GM18505 (cell line): Measurements from ENCODE around the gene KLF1.
A peak's percentile ranks its signal among the peaks of the same experiment; 100 is the strongest.
"Not testable (repeated sequence)": the region's sequence is repeated elsewhere in the genome, so short reads cannot be mapped to it uniquely, and the experiment has no call there.

Experiments used
- ATAC-seq: cut with Tn5 transposase; IDR thresholded peaks from one replicate; pipeline ENCODE4 v1.9.1; 2021; ENCODE audit not compliant: unreplicated experiment
- POLR2A ChIP-seq: IDR thresholded peaks from 4 replicates; pipeline ENCODE4 v1.6.1; 2011; ENCODE audit warnings: borderline replicate concordance; ENCODE audit not compliant: insufficient read depth, insufficient read length; ENCODE audit errors: extremely low read depth

KLF1 gene

GRCh38 chr19:12913851-12914690, 27.1 kb upstream of the KLF1 start:
- peak; percentile 29 for TF ChIP-seq POLR2A
- ATAC-seq, result no peak

DNA sequence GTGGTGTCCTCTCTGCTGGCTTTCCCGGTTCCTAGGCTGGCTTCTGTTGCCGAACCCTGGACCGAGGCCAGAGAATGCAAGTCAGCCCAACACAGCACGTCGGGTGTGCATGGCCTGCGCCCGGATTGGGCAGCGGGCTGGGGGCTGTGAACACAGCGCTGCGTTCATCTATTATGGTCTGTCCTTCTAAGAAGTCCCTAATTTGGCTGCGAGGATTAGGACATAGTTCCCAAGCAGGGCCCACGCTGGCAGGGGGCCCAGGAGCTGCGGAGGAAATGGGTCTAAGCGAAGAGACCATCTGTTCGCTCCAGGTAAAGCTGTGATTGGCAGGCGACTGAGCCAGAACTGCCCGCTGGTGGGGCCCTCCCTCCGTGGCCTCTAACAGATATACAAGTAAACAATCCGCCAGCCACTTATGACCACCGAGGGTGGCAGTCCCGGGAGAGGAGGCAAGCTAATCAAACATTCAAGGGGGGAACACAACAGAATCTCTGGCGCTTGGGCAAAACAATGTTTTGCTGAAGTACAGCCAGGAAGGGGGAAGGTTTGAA, 26.1 kb upstream of the KLF1 start:
- ATAC-seq, result no peak
- no peak for TF ChIP-seq POLR2A

- no peak for ATAC-seq
- no peak for TF ChIP-seq POLR2A
Observed at GRCh38 chr19:12912571-12912970, 25.6 kb upstream of the KLF1 start.

- TF ChIP-seq POLR2A, result no peak
- ATAC-seq, result no peak
Observed at GRCh38 chr19:12907166-12907565, 20.2 kb upstream of the KLF1 start.

DNA sequence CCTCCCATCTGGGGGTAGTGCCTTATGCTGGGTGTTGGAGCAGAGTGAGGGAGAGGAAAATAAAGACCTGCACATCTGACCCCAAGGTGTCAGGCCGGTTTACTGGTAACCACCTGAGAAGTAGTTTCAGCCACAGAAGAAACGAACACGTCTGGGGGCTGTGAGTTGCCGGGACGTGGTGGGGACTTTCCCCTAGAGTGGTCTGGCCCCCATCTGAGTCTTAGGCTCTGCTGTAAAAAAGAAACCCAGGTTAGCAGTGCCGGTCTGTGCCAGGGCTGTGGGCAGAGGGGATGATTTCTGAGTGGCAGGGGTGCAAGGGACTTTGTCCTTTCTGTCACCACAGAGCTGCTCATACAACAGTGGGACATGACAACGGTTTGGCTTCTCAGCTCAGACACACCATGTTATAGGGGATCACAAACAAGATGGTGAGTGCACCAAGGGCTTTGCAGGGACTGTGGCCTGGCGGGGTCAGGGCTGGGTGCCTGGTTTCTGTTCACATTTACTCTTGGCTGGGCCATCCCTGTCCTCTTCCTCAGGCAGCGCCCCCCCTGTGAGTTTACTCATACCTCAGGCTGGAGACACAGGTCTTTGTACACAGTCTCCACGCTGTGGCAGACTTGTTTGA, 13.0 kb upstream of the KLF1 start:
- peak; percentile 50 for ATAC-seq
- TF ChIP-seq POLR2A, result no peak

GRCh38 chr19:12896460-12896859, 9.5 kb upstream of the KLF1 start:
- no peak for TF ChIP-seq POLR2A
- ATAC-seq, result no peak

DNA sequence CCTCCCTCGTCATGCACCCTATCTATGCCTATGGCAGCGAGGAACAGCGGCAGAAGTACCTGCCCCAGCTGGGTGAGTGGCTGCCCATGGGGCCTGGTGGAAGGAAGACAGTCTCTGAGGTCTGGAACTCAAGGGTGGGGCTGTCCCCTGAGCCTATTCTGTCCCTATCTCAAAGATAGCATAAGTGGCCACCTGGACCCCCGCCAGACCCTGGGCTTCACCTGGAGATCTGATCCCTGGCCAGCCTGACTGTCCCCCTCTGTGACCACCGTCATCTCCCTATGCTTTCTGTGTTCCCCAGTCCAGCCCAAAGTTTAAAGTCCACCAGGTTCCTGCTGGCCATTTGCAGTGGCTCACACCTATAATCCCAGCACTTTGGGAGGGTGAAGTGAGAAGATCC, 6.6 kb upstream of the KLF1 start:
- no peak for ATAC-seq
- TF ChIP-seq POLR2A, result no peak

GRCh38 chr19:12891553-12892021, 4.6 kb upstream of the KLF1 start:
- ATAC-seq, result no peak

GRCh38 chr19:12890787-12891552, 4.0 kb upstream of the KLF1 start, which contains the start of gene GCDH:
Gene GCDH, plus strand, starts transcription at chr19:12891160. Its CDS starts 145 bp downstream, at chr19:12891305.
- peak; percentile 82 for TF ChIP-seq POLR2A
- ATAC-seq, result peak; percentile 79

More at GRCh38 chr19:12891553-12892021, 4.6 kb upstream of the KLF1 start:
- TF ChIP-seq POLR2A, result no peak

DNA sequence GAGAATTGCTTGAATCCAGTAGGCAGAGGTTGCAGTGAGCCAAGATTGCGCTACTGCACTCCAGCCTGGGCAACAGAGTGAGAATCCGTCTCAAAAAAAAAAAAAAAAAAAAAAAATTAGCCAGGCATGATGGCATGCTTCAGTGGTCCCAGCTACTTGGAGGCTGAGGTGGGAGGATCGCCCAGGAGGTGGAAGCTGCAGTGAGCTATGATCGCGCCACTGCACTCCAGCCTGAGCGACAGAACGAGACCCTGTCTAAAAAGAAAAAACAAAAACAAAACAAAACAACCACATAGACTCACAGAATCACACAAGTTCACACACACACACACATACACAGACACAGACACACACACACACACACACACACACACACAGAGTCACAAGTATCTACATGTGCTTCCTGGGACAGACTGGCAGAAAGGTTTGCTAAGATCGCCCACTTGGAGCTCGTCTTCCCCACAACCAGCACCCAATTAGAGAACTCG, 3.3 kb upstream of the KLF1 start:
- not testable (repeated sequence) for ATAC-seq

DNA sequence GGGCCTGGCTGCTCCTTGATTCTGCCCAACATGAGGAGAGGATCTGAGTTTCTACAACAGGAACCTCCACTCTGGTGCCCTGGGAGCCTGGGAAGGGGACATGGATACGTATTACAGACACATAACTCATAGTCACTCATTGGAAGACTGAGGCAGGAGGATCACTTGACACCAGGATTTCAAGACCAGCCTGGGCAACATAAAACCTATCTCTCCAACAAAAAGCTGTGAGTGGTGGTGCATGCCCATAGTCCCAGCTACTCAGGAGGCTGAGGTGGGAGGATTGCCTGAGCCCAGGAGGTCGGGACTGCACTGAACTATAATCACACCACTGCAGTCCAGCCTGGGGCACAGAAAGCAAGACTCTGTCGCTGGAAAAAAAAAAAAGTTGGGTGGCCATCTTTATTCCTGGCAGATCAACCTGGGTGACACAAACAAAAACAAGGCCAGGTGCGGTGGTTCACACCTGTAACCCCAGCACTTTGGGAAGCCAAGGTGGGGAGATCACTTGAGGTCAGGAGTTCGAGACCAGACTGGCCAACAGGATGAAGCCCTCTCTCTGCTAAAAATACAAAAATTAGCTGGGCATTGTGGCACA, 1.1 kb upstream of the KLF1 start:
- no peak for TF ChIP-seq POLR2A
- ATAC-seq, result no peak

DNA sequence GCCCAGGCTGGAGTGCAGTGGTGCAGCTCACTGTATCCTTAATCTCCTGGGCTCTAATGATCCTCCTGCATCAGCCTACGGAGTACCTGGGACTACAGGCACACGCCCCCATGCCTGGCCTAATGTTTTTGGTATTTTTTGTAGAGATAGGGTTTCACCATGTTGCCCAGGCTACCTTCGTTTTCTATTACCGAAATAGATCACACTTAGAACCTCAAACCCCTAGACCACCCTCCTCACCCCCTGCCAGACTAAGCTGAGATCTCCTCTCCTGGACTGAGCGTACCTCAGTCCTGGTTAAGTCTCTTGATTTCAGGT, 391 bp downstream of the KLF1 start:
- TF ChIP-seq POLR2A, result no peak
- no peak for ATAC-seq
